ENCODE data around the gene SLC36A3. TPM values are rescaled to one million over a fixed set of nuclear protein-coding genes. Genes with fewer than 3 reads are reported as not detected.
A peak's percentile ranks its signal among the peaks of the same experiment; 100 is the strongest.

Gene SLC36A3
- total and polyA plus RNA-seq, 2 of the 8 experiments (the other 6 are each of a cell fraction or from before 2014, with no cell fraction given), result not detected

- Histone ChIP-seq H4K20me1 (replicated peaks in 1 of 2; ENCODE audit: control insufficient read depth in 1 of 2, insufficient read depth in 2 of 2, low read length in 2 of 2) (no peaks in the 10 kb centered on the region), H3K27ac (ENCODE audit: low read depth, low read length) (no peak overlapping the region), H3K9me3 (ENCODE audit: insufficient read depth in 2 of 2, low read depth in 1 of 2, low read length in 1 of 2) (no peaks in the 10 kb centered on the region), H3K14ac (ENCODE audit: insufficient read length) (no peak overlapping the region), H3K23ac (ENCODE audit: insufficient read length) (no peak overlapping the region), H3K4me1 (replicated peaks in 1 of 4; ENCODE audit: control insufficient read depth in 3 of 4, insufficient read depth in 4 of 4, low read length in 3 of 4) (peaks cover 4 to 22% (median 18%) of the 10 kb centered on the region in 4 experiments; a peak in 5 of 7 replicates), H2BK120ac (replicated peaks; ENCODE audit: low read depth, low read length) (no peak overlapping the region), H4K91ac (replicated peaks; ENCODE audit: insufficient read length, low read length) (no peak overlapping the region), H2AFZ (ENCODE audit: low read length) (peak overlapping the region; percentile 18; the same call in 1 of the 2 replicates), H3K36me3 (ENCODE audit: control insufficient read depth in 2 of 4, insufficient read depth in 4 of 4, low read length in 3 of 4) (no peaks in the 10 kb centered on the region), H2BK15ac (ENCODE audit: low read length) (no peak overlapping the region), H3K4me3 (ENCODE audit: extremely low read depth in 1 of 4, insufficient read depth in 2 of 4, low read depth in 3 of 4, low read length in 4 of 4) (peak overlapping the region in 1 of 4 experiments; percentile 15; a peak in 1 of 8 replicates), H4K8ac (ENCODE audit: extremely low read depth, insufficient read depth, low read length) (no peak overlapping the region), H3K9ac (replicated peaks in 1 of 4; ENCODE audit: extremely low read depth in 1 of 4, low read depth in 3 of 4, low read length in 3 of 4) (no peak overlapping the region), H3K18ac (ENCODE audit: extremely low read depth, low read length) (no peak overlapping the region), H3K79me2 (ENCODE audit: control insufficient read depth in 1 of 2, insufficient read depth in 2 of 2, low read length in 2 of 2) (no peaks in the 10 kb centered on the region), H3K27me3 (replicated peaks in 1 of 4; ENCODE audit: control insufficient read depth in 3 of 4, extremely low read depth in 1 of 4, insufficient read depth in 3 of 4, low read length in 3 of 4) (peaks cover under 1 to 20% (median 13%) of the 10 kb centered on the region in 4 experiments; a peak in 6 of 7 replicates), H2BK20ac (ENCODE audit: low read length) (no peak overlapping the region), H3K4me2 (ENCODE audit: insufficient read depth in 1 of 2, low read depth in 2 of 2, low read length in 2 of 2) (peak overlapping the region; percentile 21 to 29; a peak in 3 of 4 replicates), H2BK12ac (ENCODE audit: low read depth, low read length) (no peak overlapping the region), H2BK5ac (ENCODE audit: low read depth, low read length) (no peak overlapping the region), H2AK5ac (ENCODE audit: low read depth, low read length) (no peak overlapping the region), H3K79me1 (ENCODE audit: low read depth, low read length) (no peaks in the 10 kb centered on the region), H4K5ac (ENCODE audit: insufficient read length, low read depth, low read length) (no peak overlapping the region), H3K56ac (replicated peaks; ENCODE audit: insufficient read length, low read depth, low read length) (no peak overlapping the region), H3K4ac (replicated peaks; ENCODE audit: insufficient read length, low read depth, low read length) (no peak overlapping the region), H3K23me2 (ENCODE audit: low read depth, low read length) (no peaks in the 10 kb centered on the region)
- DNase-seq (ENCODE audit: low read depth in 1 of 2, low spot score in 2 of 2) (no peak), FAIRE-seq (no peak)
- no peak for TF ChIP-seq RBBP5 (IDR thresholded peaks at IDR 0.05; ENCODE audit: borderline replicate concordance, low read depth, low read length)
- TF ChIP-seq HDAC6 (IDR thresholded peaks at IDR 0.05; ENCODE audit: low read depth, low read length), result no peak
- WGBS, 2 experiments (ENCODE audit: extremely low coverage in 1 of 2, insufficient coverage in 1 of 2, insufficient read length in 1 of 2, insufficient replicate concordance in 2 of 2, low coverage in 1 of 2, low lambda C conversion rate in 2 of 2, missing lambda C conversion rate in 1 of 2), result 43% methylated on average over 11 of the region's 11 CpGs; no CpG with 5 or more reads in 1 of the 2 experiments
- CTCF ChIA-PET (ENCODE audit: partially characterized antibody), result interaction anchor here (0.7 to 1.7 kb wide), 5 partner anchors 10 to 230 kb away, joined by 3 to 5 read pairs (median 3); no protein-coding TSS in a partner anchor
- POLR2A ChIA-PET (ENCODE audit: partially characterized antibody), result no interaction called here
Measured at GRCh38 chr5:151345187-151345807, 41.7 kb upstream of the SLC36A3 start.

All from H1 (cell line).